Uterus (tissue), 2 donors: ENCODE data around the gene FGB.

ENCODE experiments used
- POLR2A ChIP-seq, 2 donors: fragments of 450-650 bp; IDR thresholded peaks; one replicate each; pipeline ENCODE4 v1.6.1; 2016; ENCODE audit warnings: antibody characterized with exemption in 2 of 2, mild to moderate bottlenecking in 1 of 2, moderate library complexity in 1 of 2
- TF ChIP-seq, protein P1 (sequence below), 4 experiments: fragments of 200-600 bp in 2 of 4; fragments of 450-650 bp in 2 of 4; sonication (generic) in 2 of 4; IDR thresholded peaks; one replicate each; pipeline ENCODE4 v1.5.1; 2016 to 2019; ENCODE audit warnings: antibody characterized with exemption in 4 of 4, mild to moderate bottlenecking in 2 of 4, moderate library complexity in 1 of 4

DNA sequence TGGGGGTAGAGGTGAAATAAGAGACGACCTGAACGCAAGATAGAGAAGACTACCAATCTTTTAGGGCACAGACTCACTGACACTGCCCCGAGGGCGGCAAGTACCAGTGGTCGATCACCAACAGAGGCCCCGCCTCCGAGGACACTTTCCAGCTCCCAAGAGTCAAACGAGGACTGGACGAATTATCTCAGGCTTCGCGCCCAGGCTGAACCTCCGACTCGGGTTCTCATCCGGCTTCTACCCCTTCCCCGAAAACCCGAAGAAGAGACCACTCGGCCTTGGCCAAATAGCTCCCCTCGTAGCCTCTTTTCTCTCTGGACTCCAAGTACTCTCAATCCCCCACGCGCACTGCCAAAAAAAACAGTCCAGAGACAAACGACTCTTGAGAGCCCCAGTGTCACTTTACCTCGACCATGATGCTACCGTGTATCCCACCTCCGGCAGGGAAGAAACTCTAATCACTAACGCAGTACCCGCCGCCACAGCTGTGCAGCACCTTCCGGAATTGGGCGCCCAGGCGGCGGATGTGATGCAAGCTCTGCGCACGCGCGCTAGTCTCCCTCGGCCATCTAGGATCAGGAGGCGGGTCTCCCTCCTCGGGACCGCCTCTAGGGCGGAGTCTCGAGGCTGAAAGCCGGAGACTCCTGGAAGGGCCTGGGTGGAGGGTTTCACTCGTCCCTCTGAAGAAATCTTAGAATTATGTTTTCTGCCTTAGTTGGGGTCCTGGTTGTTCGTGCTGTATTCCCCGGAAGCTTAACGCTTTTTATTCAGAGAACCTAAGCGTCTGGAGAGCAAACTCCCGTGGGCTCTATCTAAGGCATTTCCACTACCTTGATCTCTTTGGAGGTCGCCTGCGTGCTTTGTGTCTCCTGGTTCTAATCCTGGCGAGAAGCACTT is 12.7 kb upstream of the FGB start, which contains the start of gene PLRG1:
- TF ChIP-seq, protein P1, sequence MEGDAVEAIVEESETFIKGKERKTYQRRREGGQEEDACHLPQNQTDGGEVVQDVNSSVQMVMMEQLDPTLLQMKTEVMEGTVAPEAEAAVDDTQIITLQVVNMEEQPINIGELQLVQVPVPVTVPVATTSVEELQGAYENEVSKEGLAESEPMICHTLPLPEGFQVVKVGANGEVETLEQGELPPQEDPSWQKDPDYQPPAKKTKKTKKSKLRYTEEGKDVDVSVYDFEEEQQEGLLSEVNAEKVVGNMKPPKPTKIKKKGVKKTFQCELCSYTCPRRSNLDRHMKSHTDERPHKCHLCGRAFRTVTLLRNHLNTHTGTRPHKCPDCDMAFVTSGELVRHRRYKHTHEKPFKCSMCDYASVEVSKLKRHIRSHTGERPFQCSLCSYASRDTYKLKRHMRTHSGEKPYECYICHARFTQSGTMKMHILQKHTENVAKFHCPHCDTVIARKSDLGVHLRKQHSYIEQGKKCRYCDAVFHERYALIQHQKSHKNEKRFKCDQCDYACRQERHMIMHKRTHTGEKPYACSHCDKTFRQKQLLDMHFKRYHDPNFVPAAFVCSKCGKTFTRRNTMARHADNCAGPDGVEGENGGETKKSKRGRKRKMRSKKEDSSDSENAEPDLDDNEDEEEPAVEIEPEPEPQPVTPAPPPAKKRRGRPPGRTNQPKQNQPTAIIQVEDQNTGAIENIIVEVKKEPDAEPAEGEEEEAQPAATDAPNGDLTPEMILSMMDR (IDR thresholded peaks at IDR 0.05), result peak; percentile 35 to 63 (median 50)
- TF ChIP-seq POLR2A (IDR thresholded peaks at IDR 0.05), result peak; percentile 70 to 84
